Gastrocnemius medialis (tissue), 4 donors: ENCODE data around the gene CHKA.

Source experiments
- POLR2A ChIP-seq, 2 donors: fragments of 450-650 bp; IDR thresholded peaks; one replicate each; pipeline ENCODE4 v1.6.1; 2017; ENCODE audit warnings: antibody characterized with exemption in 2 of 2, mild to moderate bottlenecking in 2 of 2, moderate library complexity in 2 of 2
- TF ChIP-seq, protein P1 (sequence below), 5 experiments: fragments of 450-650 bp in 3 of 5; fragments of 200-600 bp in 2 of 5; sonication (generic) in 2 of 5; IDR thresholded peaks in 4 of 5; conservative IDR thresholded peaks in 1 of 5; 1 replicate in 4 of 5; 2 replicates in 1 of 5; pipeline ENCODE4 v1.5.1; 2016 to 2019; ENCODE audit warnings: antibody characterized with exemption in 5 of 5, mild to moderate bottlenecking in 3 of 5, moderate library complexity in 3 of 5

- TF ChIP-seq, protein P1, sequence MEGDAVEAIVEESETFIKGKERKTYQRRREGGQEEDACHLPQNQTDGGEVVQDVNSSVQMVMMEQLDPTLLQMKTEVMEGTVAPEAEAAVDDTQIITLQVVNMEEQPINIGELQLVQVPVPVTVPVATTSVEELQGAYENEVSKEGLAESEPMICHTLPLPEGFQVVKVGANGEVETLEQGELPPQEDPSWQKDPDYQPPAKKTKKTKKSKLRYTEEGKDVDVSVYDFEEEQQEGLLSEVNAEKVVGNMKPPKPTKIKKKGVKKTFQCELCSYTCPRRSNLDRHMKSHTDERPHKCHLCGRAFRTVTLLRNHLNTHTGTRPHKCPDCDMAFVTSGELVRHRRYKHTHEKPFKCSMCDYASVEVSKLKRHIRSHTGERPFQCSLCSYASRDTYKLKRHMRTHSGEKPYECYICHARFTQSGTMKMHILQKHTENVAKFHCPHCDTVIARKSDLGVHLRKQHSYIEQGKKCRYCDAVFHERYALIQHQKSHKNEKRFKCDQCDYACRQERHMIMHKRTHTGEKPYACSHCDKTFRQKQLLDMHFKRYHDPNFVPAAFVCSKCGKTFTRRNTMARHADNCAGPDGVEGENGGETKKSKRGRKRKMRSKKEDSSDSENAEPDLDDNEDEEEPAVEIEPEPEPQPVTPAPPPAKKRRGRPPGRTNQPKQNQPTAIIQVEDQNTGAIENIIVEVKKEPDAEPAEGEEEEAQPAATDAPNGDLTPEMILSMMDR (IDR thresholded peaks at IDR 0.05 in 4 of 5, conservative IDR thresholded peaks at IDR 0.05 in 1 of 5), result no peak
- TF ChIP-seq POLR2A (IDR thresholded peaks at IDR 0.05), result no peak
Observed at GRCh38 chr11:68036717-68037239, 84.4 kb downstream of the CHKA start.
